Astrocyte of the cerebellum (primary cell): ENCODE measurements around the gene ZNF248.

Source experiments
- DNase-seq: peaks from one replicate; pipeline ENCODE4 v3.0.0-alpha.2; 2011; ENCODE audit warnings: low read depth
- H3K4me3 ChIP-seq: 2 replicates; pipeline ENCODE4 v1.5.1; 2011; ENCODE audit warnings: mild to moderate bottlenecking, low read depth, low read length, moderate library complexity
- CTCF ChIP-seq: IDR thresholded peaks from 2 replicates; pipeline ENCODE4 v1.5.1; 2012; ENCODE audit warnings: low read length, low read depth, moderate library complexity, mild to moderate bottlenecking; ENCODE audit errors: missing control alignments
- in situ Hi-C: cut with HindIII; loops from 2 replicates; pipeline ENCODE4 v1.10.0; 2017; ENCODE audit warnings: low sequenced_read_pairs

Gene ZNF248

GRCh38 chr10:37857287-37858211 lies at the start of gene ZNF248:
ZNF248 (minus strand) TSS chr10:37857610; CDS start chr10:37856310, 1,300 bp downstream.
- DNase-seq: peak; percentile 91
- peak within 1 kb of the TSS; percentile 53 for H3K4me3 ChIP-seq
- in situ Hi-C loops: no loop called here
- peak; percentile 11 for TF ChIP-seq CTCF

GRCh38 chr10:37906382-37906781 lies 49.0 kb upstream of the ZNF248 start:
- in situ Hi-C loops: no loop called here
- no peak for DNase-seq
- no peak overlapping the region for H3K4me3 ChIP-seq
- TF ChIP-seq CTCF: no peak

GRCh38 chr10:37896436-37896835 lies 39.0 kb upstream of the ZNF248 start:
- TF ChIP-seq CTCF: no peak
- in situ Hi-C loops: no loop called here
- DNase-seq: no peak
- H3K4me3 ChIP-seq: no peak overlapping the region

GRCh38 chr10:37895674-37896073 lies 38.3 kb upstream of the ZNF248 start:
- no peak for TF ChIP-seq CTCF
- in situ Hi-C loops: no loop called here
- no peak for DNase-seq
- no peak overlapping the region for H3K4me3 ChIP-seq

GRCh38 chr10:37885850-37886249 lies 28.4 kb upstream of the ZNF248 start:
- TF ChIP-seq CTCF: no peak
- H3K4me3 ChIP-seq: no peak overlapping the region
- in situ Hi-C loops: no loop called here
- DNase-seq: no peak

- no peak for TF ChIP-seq CTCF
- no peak for DNase-seq
- in situ Hi-C loops: no loop called here
- H3K4me3 ChIP-seq: no peak overlapping the region
Measured at GRCh38 chr10:37872955-37873354, 15.5 kb upstream of the ZNF248 start.
